ENCODE data around the gene RFTN1. TPM values are rescaled to one million over a fixed set of nuclear protein-coding genes. Genes with fewer than 3 reads are reported as not detected.

RFTN1 gene
- total and polyA plus RNA-seq, 2 donors from 2014 or later = 15.3 to 34.1 TPM

- H3K4me3 ChIP-seq (ENCODE audit: low read length in 3 of 3) = no peak overlapping the region
- peaks cover 2 to 34% (median 12%) of the 10 kb centered on the region in 3 donors for H3K36me3 ChIP-seq (ENCODE audit: control insufficient read depth in 2 of 3, insufficient read depth in 3 of 3, low read length in 3 of 3)
- H3K9ac ChIP-seq (ENCODE audit: low read length in 3 of 3) = no peak overlapping the region
- intact Hi-C loops (cut with DNase I) = no loop called here
- FAIRE-seq = no peak
- no peak overlapping the region for H3K27ac ChIP-seq (ENCODE audit: low read depth in 2 of 2, low read length in 2 of 2)
- no peak for DNase-seq
- TF ChIP-seq CTCF (IDR thresholded peaks at IDR 0.05; ENCODE audit: borderline replicate concordance, extremely low read depth, insufficient read depth) = peak; percentile 34
- peaks cover 0 to 4% (median 0%) of the 10 kb centered on the region in 3 donors for H3K4me1 ChIP-seq (ENCODE audit: control insufficient read depth in 2 of 3, insufficient read depth in 2 of 3, low read depth in 1 of 3, low read length in 3 of 3)
- no peaks in the 10 kb centered on the region for H3K9me3 ChIP-seq (ENCODE audit: control insufficient read depth in 2 of 3, insufficient read depth in 1 of 3, low read length in 3 of 3)
- no peaks in the 10 kb centered on the region for H3K27me3 ChIP-seq (ENCODE audit: control insufficient read depth, insufficient read depth, low read length)
Measured at GRCh38 chr3:16319307-16319706, 194.2 kb downstream of the RFTN1 start.

GRCh38 chr3:16318176-16318575 is 195.3 kb downstream of the RFTN1 start:
- no peak for TF ChIP-seq CTCF (IDR thresholded peaks at IDR 0.05; ENCODE audit: borderline replicate concordance, extremely low read depth, insufficient read depth)
- peak overlapping the region in 1 of 2 donors; percentile 8 for H3K27ac ChIP-seq (ENCODE audit: low read depth in 2 of 2, low read length in 2 of 2)
- H3K4me3 ChIP-seq (ENCODE audit: low read length in 3 of 3) = no peak overlapping the region
- H3K27me3 ChIP-seq (ENCODE audit: control insufficient read depth, insufficient read depth, low read length) = no peaks in the 10 kb centered on the region
- H3K9me3 ChIP-seq (ENCODE audit: control insufficient read depth in 2 of 3, insufficient read depth in 1 of 3, low read length in 3 of 3) = no peaks in the 10 kb centered on the region
- FAIRE-seq (no peak), DNase-seq (no peak)
- peaks cover under 1 to 41% (median 16%) of the 10 kb centered on the region in 3 donors for H3K36me3 ChIP-seq (ENCODE audit: control insufficient read depth in 2 of 3, insufficient read depth in 3 of 3, low read length in 3 of 3)
- intact Hi-C loops (cut with DNase I) = no loop called here
- peaks cover 0 to 4% (median 0%) of the 10 kb centered on the region in 3 donors for H3K4me1 ChIP-seq (ENCODE audit: control insufficient read depth in 2 of 3, insufficient read depth in 2 of 3, low read depth in 1 of 3, low read length in 3 of 3)
- H3K9ac ChIP-seq (ENCODE audit: low read length in 3 of 3) = no peak overlapping the region

GRCh38 chr3:16317561-16317945 is 195.9 kb downstream of the RFTN1 start:
- Histone ChIP-seq H3K4me3 (ENCODE audit: low read length in 3 of 3) (no peak overlapping the region), H3K9me3 (ENCODE audit: control insufficient read depth in 2 of 3, insufficient read depth in 1 of 3, low read length in 3 of 3) (no peaks in the 10 kb centered on the region), H3K4me1 (ENCODE audit: control insufficient read depth in 2 of 3, insufficient read depth in 2 of 3, low read depth in 1 of 3, low read length in 3 of 3) (peaks cover 0 to 4% (median 0%) of the 10 kb centered on the region in 3 donors), H3K36me3 (ENCODE audit: control insufficient read depth in 2 of 3, insufficient read depth in 3 of 3, low read length in 3 of 3) (peaks cover 0 to 42% (median 16%) of the 10 kb centered on the region in 3 donors), H3K27ac (ENCODE audit: low read depth in 2 of 2, low read length in 2 of 2) (no peak overlapping the region), H3K9ac (ENCODE audit: low read length in 3 of 3) (no peak overlapping the region), H3K27me3 (ENCODE audit: control insufficient read depth, insufficient read depth, low read length) (no peaks in the 10 kb centered on the region)
- FAIRE-seq (no peak), DNase-seq (no peak)
- no peak for TF ChIP-seq CTCF (IDR thresholded peaks at IDR 0.05; ENCODE audit: borderline replicate concordance, extremely low read depth, insufficient read depth)
- intact Hi-C loops (cut with DNase I) = no loop called here
